Mesendoderm (in vitro differentiated cells): ENCODE data around the gene SOX12.
A peak's percentile ranks its signal among the peaks of the same experiment; 100 is the strongest.

Source experiments
- DNase-seq: peaks from one replicate; pipeline ENCODE4 v3.0.0; 2013
- H2AK5ac ChIP-seq: 2 replicates; pipeline ENCODE4 v1.6.1; 2013; ENCODE audit warnings: low read length, inconsistent platforms
- H2BK120ac ChIP-seq: 2 replicates; pipeline ENCODE4 v1.6.1; 2013; ENCODE audit warnings: low read depth, mild to moderate bottlenecking, low read length, moderate library complexity, mixed read lengths
- H2BK15ac ChIP-seq: replicated peaks from 2 replicates; pipeline ENCODE4 v1.6.1; 2013; ENCODE audit warnings: low read depth, mild to moderate bottlenecking, moderate library complexity
- H2BK5ac ChIP-seq: 2 replicates; pipeline ENCODE4 v1.6.1; 2013; ENCODE audit warnings: low read length, inconsistent platforms
- H3K18ac ChIP-seq: 2 replicates; pipeline ENCODE4 v1.6.1; 2013; ENCODE audit warnings: mild to moderate bottlenecking, low read length, mixed read lengths
- H3K23ac ChIP-seq: one replicate; pipeline ENCODE4 v1.6.1; 2013; ENCODE audit warnings: low read length
- H3K27ac ChIP-seq: 2 replicates; pipeline ENCODE4 v1.5.1; 2013; ENCODE audit warnings: low read depth, mild to moderate bottlenecking, inconsistent platforms, low read length, moderate library complexity
- H3K27me3 ChIP-seq: 2 replicates; pipeline ENCODE4 v1.6.1; 2013; ENCODE audit warnings: low read length, control low read depth, mild to moderate bottlenecking, inconsistent platforms; ENCODE audit not compliant: insufficient read depth, poor library complexity
- H3K36me3 ChIP-seq: 2 replicates; pipeline ENCODE4 v1.6.1; 2013; ENCODE audit warnings: low read length, inconsistent platforms; ENCODE audit not compliant: control insufficient read depth, insufficient read depth
- H3K4ac ChIP-seq: one replicate; pipeline ENCODE4 v1.6.1; 2013; ENCODE audit warnings: low read depth, mild to moderate bottlenecking, low read length, moderate library complexity
- H3K4me1 ChIP-seq: 2 replicates; pipeline ENCODE4 v1.6.1; 2013; ENCODE audit warnings: low read depth, low read length, inconsistent platforms; ENCODE audit not compliant: control insufficient read depth
- H3K4me2 ChIP-seq: 2 replicates; pipeline ENCODE4 v1.6.1; 2013; ENCODE audit warnings: low read length
- H3K4me3 ChIP-seq: 2 replicates; pipeline ENCODE4 v1.5.1; 2013; ENCODE audit warnings: mild to moderate bottlenecking, low read length
- H3K56ac ChIP-seq: one replicate; pipeline ENCODE4 v1.6.1; 2013; ENCODE audit warnings: low read length
- H3K79me1 ChIP-seq: 2 replicates; pipeline ENCODE4 v1.6.1; 2013; ENCODE audit warnings: low read length, inconsistent platforms
- H3K79me2 ChIP-seq: 2 replicates; pipeline ENCODE4 v1.6.1; 2013; ENCODE audit warnings: mild to moderate bottlenecking, low read length; ENCODE audit not compliant: control insufficient read depth, insufficient read depth
- H3K9ac ChIP-seq: 2 replicates; pipeline ENCODE4 v1.6.1; 2013; ENCODE audit warnings: low read length, inconsistent platforms
- H4K5ac ChIP-seq: one replicate; pipeline ENCODE4 v1.6.1; 2013; ENCODE audit warnings: low read length
- H4K8ac ChIP-seq: one replicate; pipeline ENCODE4 v1.6.1; 2013; ENCODE audit warnings: low read depth, mild to moderate bottlenecking, control low read depth, low read length, moderate library complexity
- WGBS: extraction: QIAGEN DNeasy Blood & Tissue Kit; methylation state at CpG from one replicate; pipeline ENCODE4 v1.1.7; 2013; ENCODE audit warnings: low lambda C conversion rate, missing lambda C conversion rate; ENCODE audit not compliant: insufficient coverage; ENCODE audit errors: extremely low coverage; 5-methylcytosine and 5-hydroxymethylcytosine counted together

Gene SOX12

GRCh38 chr20:309306-309840, 16.0 kb upstream of the SOX12 start:
- peak overlapping the region; percentile 7 for H2BK15ac ChIP-seq
- peak overlapping the region; percentile 47 for H2BK5ac ChIP-seq
- no peaks in the 10 kb centered on the region for H3K36me3 ChIP-seq
- no peak overlapping the region for H2BK120ac ChIP-seq
- no peak overlapping the region for H3K23ac ChIP-seq
- no CpG with 5 or more reads among the region's 6 CpGs for WGBS
- no peaks in the 10 kb centered on the region for H3K27me3 ChIP-seq
- H2AK5ac ChIP-seq: no peak overlapping the region
- no peak for DNase-seq
- peak overlapping the region; percentile 64 for H3K9ac ChIP-seq
- peak overlapping the region; percentile 81 for H3K56ac ChIP-seq
- H3K4me1 ChIP-seq: peaks cover 2% of the 10 kb centered on the region
- H3K27ac ChIP-seq: peak overlapping the region; percentile 72
- no peaks in the 10 kb centered on the region for H3K79me1 ChIP-seq
- H4K8ac ChIP-seq: no peak overlapping the region
- H3K4ac ChIP-seq: no peak overlapping the region
- no peak overlapping the region for H3K4me3 ChIP-seq
- H3K79me2 ChIP-seq: no peaks in the 10 kb centered on the region
- no peak overlapping the region for H4K5ac ChIP-seq
- peak overlapping the region; percentile 53 for H3K18ac ChIP-seq
- H3K4me2 ChIP-seq: peak overlapping the region; percentile 51

GRCh38 chr20:309841-310644, 15.3 kb upstream of the SOX12 start:
- WGBS: no CpG with 5 or more reads among the region's 31 CpGs
- Histone ChIP-seq H3K36me3 (no peaks in the 10 kb centered on the region), H3K79me2 (no peaks in the 10 kb centered on the region)

GRCh38 chr20:310645-311044, 14.7 kb upstream of the SOX12 start:
- Histone ChIP-seq H3K23ac (no peak overlapping the region), H3K27ac (no peak overlapping the region), H3K18ac (no peak overlapping the region), H3K27me3 (no peaks in the 10 kb centered on the region), H3K4me1 (peaks cover 2% of the 10 kb centered on the region), H3K79me2 (no peaks in the 10 kb centered on the region), H3K4me3 (no peak overlapping the region), H2BK120ac (no peak overlapping the region), H3K4ac (no peak overlapping the region), H3K36me3 (no peaks in the 10 kb centered on the region), H2AK5ac (no peak overlapping the region), H2BK15ac (no peak overlapping the region), H4K5ac (no peak overlapping the region), H3K79me1 (no peaks in the 10 kb centered on the region), H3K9ac (no peak overlapping the region), H3K4me2 (no peak overlapping the region), H2BK5ac (no peak overlapping the region), H3K56ac (no peak overlapping the region), H4K8ac (no peak overlapping the region)
- no CpG with 5 or more reads among the region's 7 CpGs for WGBS
- no peak for DNase-seq

More at GRCh38 chr20:309841-310644, 15.3 kb upstream of the SOX12 start:
- H2AK5ac ChIP-seq: no peak overlapping the region
- H3K4ac ChIP-seq: no peak overlapping the region
- H3K27ac ChIP-seq: peak overlapping the region; percentile 72
- H3K4me3 ChIP-seq: peak overlapping the region; percentile 9
- no peak overlapping the region for H4K5ac ChIP-seq
- DNase-seq: peak; percentile 100
- H3K9ac ChIP-seq: peak overlapping the region; percentile 66
- H3K23ac ChIP-seq: no peak overlapping the region
- H4K8ac ChIP-seq: no peak overlapping the region
- H3K79me1 ChIP-seq: no peaks in the 10 kb centered on the region
- peak overlapping the region; percentile 81 for H3K56ac ChIP-seq
- H3K4me2 ChIP-seq: peak overlapping the region; percentile 51
- peaks cover 2% of the 10 kb centered on the region for H3K4me1 ChIP-seq
- H3K27me3 ChIP-seq: no peaks in the 10 kb centered on the region
- peak overlapping the region; percentile 53 for H3K18ac ChIP-seq
- H2BK5ac ChIP-seq: peak overlapping the region; percentile 47
- no peak overlapping the region for H2BK120ac ChIP-seq
- peak overlapping the region; percentile 7 for H2BK15ac ChIP-seq

- Histone ChIP-seq H3K23ac (no peak overlapping the region), H3K79me2 (no peaks in the 10 kb centered on the region), H4K5ac (no peak overlapping the region), H3K36me3 (no peaks in the 10 kb centered on the region), H3K56ac (no peak overlapping the region), H2BK15ac (no peak overlapping the region), H2BK120ac (no peak overlapping the region), H3K4me1 (peaks cover 2% of the 10 kb centered on the region), H3K4me2 (no peak overlapping the region), H3K27ac (no peak overlapping the region), H2AK5ac (no peak overlapping the region), H4K8ac (no peak overlapping the region), H3K4me3 (no peak overlapping the region), H3K79me1 (no peaks in the 10 kb centered on the region), H2BK5ac (no peak overlapping the region), H3K4ac (no peak overlapping the region), H3K18ac (no peak overlapping the region), H3K27me3 (no peaks in the 10 kb centered on the region), H3K9ac (no peak overlapping the region)
- no CpG with 5 or more reads among the region's 7 CpGs for WGBS
- DNase-seq: no peak
Measured at GRCh38 chr20:311609-312008, 13.7 kb upstream of the SOX12 start.

GRCh38 chr20:312067-312466, 13.3 kb upstream of the SOX12 start:
- H3K18ac ChIP-seq: no peak overlapping the region
- H3K4me1 ChIP-seq: peaks cover 2% of the 10 kb centered on the region
- no CpG with 5 or more reads among the region's 8 CpGs for WGBS
- no peak overlapping the region for H2BK5ac ChIP-seq
- no peak overlapping the region for H3K4me2 ChIP-seq
- no peak overlapping the region for H2AK5ac ChIP-seq
- H3K9ac ChIP-seq: no peak overlapping the region
- no peaks in the 10 kb centered on the region for H3K79me1 ChIP-seq
- no peak overlapping the region for H3K27ac ChIP-seq
- no peak overlapping the region for H3K4ac ChIP-seq
- no peak overlapping the region for H2BK120ac ChIP-seq
- no peaks in the 10 kb centered on the region for H3K27me3 ChIP-seq
- no peak overlapping the region for H3K23ac ChIP-seq
- H3K36me3 ChIP-seq: no peaks in the 10 kb centered on the region
- H2BK15ac ChIP-seq: no peak overlapping the region
- H4K5ac ChIP-seq: no peak overlapping the region
- no peaks in the 10 kb centered on the region for H3K79me2 ChIP-seq
- no peak for DNase-seq
- H3K56ac ChIP-seq: no peak overlapping the region
- H3K4me3 ChIP-seq: no peak overlapping the region
- no peak overlapping the region for H4K8ac ChIP-seq
